DND-41 (cell line): ENCODE results near the gene MALRD1.

Experiments
- EZH2 ChIP-seq: IDR thresholded peaks from 3 replicates; pipeline ENCODE4 v1.6.1; 2012; ENCODE audit warnings: borderline replicate concordance, low read depth, mild to moderate bottlenecking, moderate library complexity, low read length, inconsistent platforms; ENCODE audit not compliant: severe bottlenecking
- TF ChIP-seq, protein P1 (sequence below): IDR thresholded peaks from 2 replicates; pipeline ENCODE4 v1.5.1; 2012; ENCODE audit warnings: borderline replicate concordance, low read length, moderate library complexity, mild to moderate bottlenecking; ENCODE audit not compliant: poor library complexity, severe bottlenecking; ENCODE audit errors: extremely low read depth

DNA sequence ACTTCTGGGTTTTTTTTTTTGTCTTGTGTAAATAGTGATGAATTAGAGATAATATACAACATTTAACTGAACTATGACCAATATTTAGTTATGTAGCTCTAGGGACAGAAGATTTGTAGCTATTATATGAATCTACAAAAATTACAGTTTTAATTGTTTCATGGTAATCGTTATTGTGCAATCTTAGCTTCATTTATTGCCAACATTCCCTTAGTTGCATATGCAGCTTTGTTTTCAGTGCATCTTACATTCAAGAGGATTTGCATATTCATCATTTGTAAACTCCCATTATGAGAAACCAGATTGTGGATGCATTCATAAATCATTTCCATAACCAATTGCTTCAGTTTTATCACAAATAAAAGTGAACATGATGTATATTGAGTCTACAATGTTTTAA, 68.8 kb downstream of the MALRD1 start:
- TF ChIP-seq, protein P1, sequence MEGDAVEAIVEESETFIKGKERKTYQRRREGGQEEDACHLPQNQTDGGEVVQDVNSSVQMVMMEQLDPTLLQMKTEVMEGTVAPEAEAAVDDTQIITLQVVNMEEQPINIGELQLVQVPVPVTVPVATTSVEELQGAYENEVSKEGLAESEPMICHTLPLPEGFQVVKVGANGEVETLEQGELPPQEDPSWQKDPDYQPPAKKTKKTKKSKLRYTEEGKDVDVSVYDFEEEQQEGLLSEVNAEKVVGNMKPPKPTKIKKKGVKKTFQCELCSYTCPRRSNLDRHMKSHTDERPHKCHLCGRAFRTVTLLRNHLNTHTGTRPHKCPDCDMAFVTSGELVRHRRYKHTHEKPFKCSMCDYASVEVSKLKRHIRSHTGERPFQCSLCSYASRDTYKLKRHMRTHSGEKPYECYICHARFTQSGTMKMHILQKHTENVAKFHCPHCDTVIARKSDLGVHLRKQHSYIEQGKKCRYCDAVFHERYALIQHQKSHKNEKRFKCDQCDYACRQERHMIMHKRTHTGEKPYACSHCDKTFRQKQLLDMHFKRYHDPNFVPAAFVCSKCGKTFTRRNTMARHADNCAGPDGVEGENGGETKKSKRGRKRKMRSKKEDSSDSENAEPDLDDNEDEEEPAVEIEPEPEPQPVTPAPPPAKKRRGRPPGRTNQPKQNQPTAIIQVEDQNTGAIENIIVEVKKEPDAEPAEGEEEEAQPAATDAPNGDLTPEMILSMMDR, result no peak
- TF ChIP-seq EZH2, result no peak
